Measurements from ENCODE around the gene MAPKAPK2. TPM values are rescaled to one million over a fixed set of nuclear protein-coding genes. Genes with fewer than 3 reads are reported as not detected.
A peak's percentile ranks its signal among the peaks of the same experiment; 100 is the strongest.

MAPKAPK2 gene
- total RNA-seq, 3 donors from 2014 or later = 68.4 to 75.2 (median 72.1) TPM

DNA sequence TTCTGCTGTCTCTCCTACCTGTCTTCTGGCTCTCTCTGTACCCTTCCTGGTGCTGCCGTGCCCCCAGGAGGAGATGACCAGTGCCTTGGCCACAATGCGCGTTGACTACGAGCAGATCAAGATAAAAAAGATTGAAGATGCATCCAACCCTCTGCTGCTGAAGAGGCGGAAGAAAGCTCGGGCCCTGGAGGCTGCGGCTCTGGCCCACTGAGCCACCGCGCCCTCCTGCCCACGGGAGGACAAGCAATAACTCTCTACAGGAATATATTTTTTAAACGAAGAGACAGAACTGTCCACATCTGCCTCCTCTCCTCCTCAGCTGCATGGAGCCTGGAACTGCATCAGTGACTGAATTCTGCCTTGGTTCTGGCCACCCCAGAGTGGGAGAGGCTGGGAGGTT, 47.8 kb downstream of the MAPKAPK2 start:
- DNase-seq (no peak), ATAC-seq (no peak)
- Histone ChIP-seq H3K4me3 (no peak overlapping the region), H3K9me3 (no peaks in the 10 kb centered on the region), H3K36me3 (ENCODE audit: low read depth) (peaks cover 8% of the 10 kb centered on the region), H3K4me1 (ENCODE audit: low read depth) (no peaks in the 10 kb centered on the region)
- TF ChIP-seq, protein P1, sequence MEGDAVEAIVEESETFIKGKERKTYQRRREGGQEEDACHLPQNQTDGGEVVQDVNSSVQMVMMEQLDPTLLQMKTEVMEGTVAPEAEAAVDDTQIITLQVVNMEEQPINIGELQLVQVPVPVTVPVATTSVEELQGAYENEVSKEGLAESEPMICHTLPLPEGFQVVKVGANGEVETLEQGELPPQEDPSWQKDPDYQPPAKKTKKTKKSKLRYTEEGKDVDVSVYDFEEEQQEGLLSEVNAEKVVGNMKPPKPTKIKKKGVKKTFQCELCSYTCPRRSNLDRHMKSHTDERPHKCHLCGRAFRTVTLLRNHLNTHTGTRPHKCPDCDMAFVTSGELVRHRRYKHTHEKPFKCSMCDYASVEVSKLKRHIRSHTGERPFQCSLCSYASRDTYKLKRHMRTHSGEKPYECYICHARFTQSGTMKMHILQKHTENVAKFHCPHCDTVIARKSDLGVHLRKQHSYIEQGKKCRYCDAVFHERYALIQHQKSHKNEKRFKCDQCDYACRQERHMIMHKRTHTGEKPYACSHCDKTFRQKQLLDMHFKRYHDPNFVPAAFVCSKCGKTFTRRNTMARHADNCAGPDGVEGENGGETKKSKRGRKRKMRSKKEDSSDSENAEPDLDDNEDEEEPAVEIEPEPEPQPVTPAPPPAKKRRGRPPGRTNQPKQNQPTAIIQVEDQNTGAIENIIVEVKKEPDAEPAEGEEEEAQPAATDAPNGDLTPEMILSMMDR (IDR thresholded peaks at IDR 0.05) = no peak
- intact Hi-C loops (cut with DNase I, micrococcal nuclease) = loop anchor here in 1 of 2 donors (10.0 kb wide), 1 partner anchor 182 kb away; no protein-coding TSS in a partner anchor

- TF ChIP-seq, protein P1 (IDR thresholded peaks at IDR 0.05) = no peak
- ATAC-seq = no peak
Observed at GRCh38 chr1:206732992-206733391, 48.3 kb downstream of the MAPKAPK2 start.

GRCh38 chr1:206734499-206735142, 49.9 kb downstream of the MAPKAPK2 start:
- intact Hi-C loops (cut with DNase I, micrococcal nuclease) = loop anchor here in 1 of 2 donors (10.0 kb wide), 1 partner anchor 180 kb away; no protein-coding TSS in a partner anchor
- ATAC-seq (peak; percentile 70), DNase-seq (peak in 2 of 3 donors; percentile 70 to 78)
- Histone ChIP-seq H3K4me3 (no peak overlapping the region), H3K9me3 (no peaks in the 10 kb centered on the region), H3K36me3 (ENCODE audit: low read depth) (peaks cover 8% of the 10 kb centered on the region), H3K4me1 (ENCODE audit: low read depth) (peaks cover 4% of the 10 kb centered on the region)
- TF ChIP-seq, protein P1 (IDR thresholded peaks at IDR 0.05) = peak; percentile 57

More at GRCh38 chr1:206732992-206733391, 48.3 kb downstream of the MAPKAPK2 start:
- H3K4me3 ChIP-seq = no peak overlapping the region
- H3K4me1 ChIP-seq (ENCODE audit: low read depth) = no peaks in the 10 kb centered on the region
- DNase-seq = no peak
- intact Hi-C loops (cut with DNase I, micrococcal nuclease) = loop anchor here in 1 of 2 donors (10.0 kb wide), 1 partner anchor 182 kb away; no protein-coding TSS in a partner anchor
- H3K9me3 ChIP-seq = no peaks in the 10 kb centered on the region
- peaks cover 8% of the 10 kb centered on the region for H3K36me3 ChIP-seq (ENCODE audit: low read depth)

- Histone ChIP-seq H3K4me3 (no peak overlapping the region), H3K9me3 (no peaks in the 10 kb centered on the region), H3K36me3 (ENCODE audit: low read depth) (peaks cover 8% of the 10 kb centered on the region), H3K4me1 (ENCODE audit: low read depth) (peaks cover 4% of the 10 kb centered on the region)
- TF ChIP-seq, protein P1 (IDR thresholded peaks at IDR 0.05) = no peak
- intact Hi-C loops (cut with DNase I, micrococcal nuclease) = loop anchor here in 1 of 2 donors (10.0 kb wide), 1 partner anchor 179 kb away; no protein-coding TSS in a partner anchor
- DNase-seq = no peak
- no peak for ATAC-seq
Observed at GRCh38 chr1:206735553-206736031, 50.9 kb downstream of the MAPKAPK2 start.

- TF ChIP-seq, protein P1 (IDR thresholded peaks at IDR 0.05) = no peak
- ATAC-seq (peak; percentile 45), DNase-seq (no peak)
- Histone ChIP-seq H3K4me1 (ENCODE audit: low read depth) (peaks cover 4% of the 10 kb centered on the region), H3K9me3 (no peaks in the 10 kb centered on the region), H3K36me3 (ENCODE audit: low read depth) (no peaks in the 10 kb centered on the region), H3K4me3 (no peak overlapping the region)
- intact Hi-C loops (cut with DNase I, micrococcal nuclease) = loop anchor here in 1 of 2 donors (10.0 kb wide), 1 partner anchor 178 kb away; no protein-coding TSS in a partner anchor
Observed at GRCh38 chr1:206736878-206737728, 52.4 kb downstream of the MAPKAPK2 start.
